ENCODE results near the gene TMTC1.
"Not testable (repeated sequence)": the region's sequence is repeated elsewhere in the genome, so short reads cannot be mapped to it uniquely, and the experiment has no call there.

Gene TMTC1

GRCh38 chr12:29783773-29784666 lies at the start of gene TMTC1:
Gene TMTC1, minus strand, starts transcription at chr12:29783942. Its CDS starts 191 bp downstream, at chr12:29783751.
- Histone ChIP-seq H3K27me3 (replicated peaks; ENCODE audit: control insufficient read depth, insufficient read depth, low read length) (no peaks in the 10 kb centered on the region), H3K9ac (ENCODE audit: low read length) (peak within 1 kb of the TSS; percentile 98), H3K4me3 (ENCODE audit: low read length) (peak within 1 kb of the TSS; percentile 95), H3K9me3 (ENCODE audit: control insufficient read depth, low read length) (no peaks in the 10 kb centered on the region), H3K4me1 (ENCODE audit: control insufficient read depth, insufficient read depth, low read length) (peaks cover 8% of the 10 kb centered on the region), H3K36me3 (ENCODE audit: control insufficient read depth, insufficient read depth, low read length, severe bottlenecking) (no peaks in the 10 kb centered on the region)
- DNase-seq (ENCODE audit: low read depth) = peak; percentile 84

- H3K36me3 ChIP-seq (ENCODE audit: control insufficient read depth, insufficient read depth, low read length, severe bottlenecking) = no peaks in the 10 kb centered on the region
- no peaks in the 10 kb centered on the region for H3K4me1 ChIP-seq (ENCODE audit: control insufficient read depth, insufficient read depth, low read length)
- H3K9ac ChIP-seq (ENCODE audit: low read length) = no peak overlapping the region
- no peaks in the 10 kb centered on the region for H3K27me3 ChIP-seq (replicated peaks; ENCODE audit: control insufficient read depth, insufficient read depth, low read length)
- peaks cover 7% of the 10 kb centered on the region for H3K9me3 ChIP-seq (ENCODE audit: control insufficient read depth, low read length)
- no peak overlapping the region for H3K4me3 ChIP-seq (ENCODE audit: low read length)
- DNase-seq (ENCODE audit: low read depth) = no peak
Measured at GRCh38 chr12:29831173-29831572, 47.4 kb upstream of the TMTC1 start.

GRCh38 chr12:29830391-29830790 lies 46.6 kb upstream of the TMTC1 start:
- H3K36me3 ChIP-seq (ENCODE audit: control insufficient read depth, insufficient read depth, low read length, severe bottlenecking) = no peaks in the 10 kb centered on the region
- no peak for DNase-seq (ENCODE audit: low read depth)
- H3K4me1 ChIP-seq (ENCODE audit: control insufficient read depth, insufficient read depth, low read length) = no peaks in the 10 kb centered on the region
- H3K27me3 ChIP-seq (replicated peaks; ENCODE audit: control insufficient read depth, insufficient read depth, low read length) = no peaks in the 10 kb centered on the region
- H3K9me3 ChIP-seq (ENCODE audit: control insufficient read depth, low read length) = peaks cover 4% of the 10 kb centered on the region
- H3K4me3 ChIP-seq (ENCODE audit: low read length) = no peak overlapping the region
- H3K9ac ChIP-seq (ENCODE audit: low read length) = no peak overlapping the region

GRCh38 chr12:29818916-29819623 lies 35.3 kb upstream of the TMTC1 start:
- no peak overlapping the region for H3K9ac ChIP-seq (ENCODE audit: low read length)
- no peaks in the 10 kb centered on the region for H3K27me3 ChIP-seq (replicated peaks; ENCODE audit: control insufficient read depth, insufficient read depth, low read length)
- H3K4me3 ChIP-seq (ENCODE audit: low read length) = no peak overlapping the region
- no peaks in the 10 kb centered on the region for H3K4me1 ChIP-seq (ENCODE audit: control insufficient read depth, insufficient read depth, low read length)
- no peaks in the 10 kb centered on the region for H3K9me3 ChIP-seq (ENCODE audit: control insufficient read depth, low read length)
- H3K36me3 ChIP-seq (ENCODE audit: control insufficient read depth, insufficient read depth, low read length, severe bottlenecking) = no peaks in the 10 kb centered on the region
- peak; percentile 4 for DNase-seq (ENCODE audit: low read depth)

- DNase-seq (ENCODE audit: low read depth) = no peak
- Histone ChIP-seq H3K27me3 (replicated peaks; ENCODE audit: control insufficient read depth, insufficient read depth, low read length) (no peaks in the 10 kb centered on the region), H3K4me1 (ENCODE audit: control insufficient read depth, insufficient read depth, low read length) (no peaks in the 10 kb centered on the region), H3K9ac (ENCODE audit: low read length) (no peak overlapping the region), H3K9me3 (ENCODE audit: control insufficient read depth, low read length) (no peaks in the 10 kb centered on the region), H3K4me3 (ENCODE audit: low read length) (no peak overlapping the region), H3K36me3 (ENCODE audit: control insufficient read depth, insufficient read depth, low read length, severe bottlenecking) (no peaks in the 10 kb centered on the region)
Measured at GRCh38 chr12:29816874-29817725, 33.4 kb upstream of the TMTC1 start.

GRCh38 chr12:29809616-29810361 lies 26.0 kb upstream of the TMTC1 start:
- not testable (repeated sequence) for H3K27me3 ChIP-seq (replicated peaks; ENCODE audit: control insufficient read depth, insufficient read depth, low read length); H3K36me3 ChIP-seq (ENCODE audit: control insufficient read depth, insufficient read depth, low read length, severe bottlenecking); H3K9ac ChIP-seq (ENCODE audit: low read length)

GRCh38 chr12:29807129-29807528 lies 23.4 kb upstream of the TMTC1 start:
- H3K9me3 ChIP-seq (ENCODE audit: control insufficient read depth, low read length) = no peaks in the 10 kb centered on the region
- no peaks in the 10 kb centered on the region for H3K36me3 ChIP-seq (ENCODE audit: control insufficient read depth, insufficient read depth, low read length, severe bottlenecking)
- H3K27me3 ChIP-seq (replicated peaks; ENCODE audit: control insufficient read depth, insufficient read depth, low read length) = no peaks in the 10 kb centered on the region
- no peak for DNase-seq (ENCODE audit: low read depth)
- H3K4me1 ChIP-seq (ENCODE audit: control insufficient read depth, insufficient read depth, low read length) = no peaks in the 10 kb centered on the region
- H3K4me3 ChIP-seq (ENCODE audit: low read length) = no peak overlapping the region
- no peak overlapping the region for H3K9ac ChIP-seq (ENCODE audit: low read length)

More at GRCh38 chr12:29809616-29810361, 26.0 kb upstream of the TMTC1 start:
- H3K9me3 ChIP-seq (ENCODE audit: control insufficient read depth, low read length); DNase-seq (ENCODE audit: low read depth); H3K4me1 ChIP-seq (ENCODE audit: control insufficient read depth, insufficient read depth, low read length); H3K4me3 ChIP-seq (ENCODE audit: low read length): not testable (repeated sequence)

- H3K27me3 ChIP-seq (replicated peaks; ENCODE audit: control insufficient read depth, insufficient read depth, low read length) = no peaks in the 10 kb centered on the region
- no peak for DNase-seq (ENCODE audit: low read depth)
- no peak overlapping the region for H3K4me3 ChIP-seq (ENCODE audit: low read length)
- H3K4me1 ChIP-seq (ENCODE audit: control insufficient read depth, insufficient read depth, low read length) = no peaks in the 10 kb centered on the region
- no peaks in the 10 kb centered on the region for H3K36me3 ChIP-seq (ENCODE audit: control insufficient read depth, insufficient read depth, low read length, severe bottlenecking)
- no peak overlapping the region for H3K9ac ChIP-seq (ENCODE audit: low read length)
- H3K9me3 ChIP-seq (ENCODE audit: control insufficient read depth, low read length) = no peaks in the 10 kb centered on the region
Measured at GRCh38 chr12:29804019-29804418, 20.3 kb upstream of the TMTC1 start.

- Histone ChIP-seq H3K9ac (ENCODE audit: low read length) (no peak overlapping the region), H3K36me3 (ENCODE audit: control insufficient read depth, insufficient read depth, low read length, severe bottlenecking) (no peaks in the 10 kb centered on the region), H3K27me3 (replicated peaks; ENCODE audit: control insufficient read depth, insufficient read depth, low read length) (no peaks in the 10 kb centered on the region), H3K4me1 (ENCODE audit: control insufficient read depth, insufficient read depth, low read length) (peaks cover 13% of the 10 kb centered on the region), H3K4me3 (ENCODE audit: low read length) (no peak overlapping the region), H3K9me3 (ENCODE audit: control insufficient read depth, low read length) (no peaks in the 10 kb centered on the region)
- peak; percentile 54 for DNase-seq (ENCODE audit: low read depth)
Measured at GRCh38 chr12:29799591-29799990, 15.8 kb upstream of the TMTC1 start.

GRCh38 chr12:29797565-29798355 lies 14.0 kb upstream of the TMTC1 start:
- Histone ChIP-seq H3K4me3 (ENCODE audit: low read length) (no peak overlapping the region), H3K27me3 (replicated peaks; ENCODE audit: control insufficient read depth, insufficient read depth, low read length) (no peaks in the 10 kb centered on the region), H3K36me3 (ENCODE audit: control insufficient read depth, insufficient read depth, low read length, severe bottlenecking) (no peaks in the 10 kb centered on the region), H3K9me3 (ENCODE audit: control insufficient read depth, low read length) (no peaks in the 10 kb centered on the region), H3K4me1 (ENCODE audit: control insufficient read depth, insufficient read depth, low read length) (peaks cover 13% of the 10 kb centered on the region), H3K9ac (ENCODE audit: low read length) (peak overlapping the region; percentile 55)
- DNase-seq (ENCODE audit: low read depth) = no peak
